HEK293 (cell line): ENCODE measurements around the gene CCDC38.

Source experiments
- EGR2 ChIP-seq: fragments of 450-650 bp; formaldehyde crosslinking; IDR thresholded peaks from 2 replicates; pipeline ENCODE4 v1.5.1; 2016; ENCODE audit warnings: low read depth, missing biosample characterization, missing genetic modification characterization
- HIC1 ChIP-seq: fragments of 450-650 bp; formaldehyde crosslinking; IDR thresholded peaks from 2 replicates; pipeline ENCODE4 v1.5.1; 2016; ENCODE audit warnings: missing biosample characterization, missing genetic modification characterization
- PATZ1 ChIP-seq: fragments of 450-650 bp; formaldehyde crosslinking; IDR thresholded peaks from 2 replicates; pipeline ENCODE4 v1.5.1; 2016; ENCODE audit warnings: missing biosample characterization, missing genetic modification characterization
- ZBTB10 ChIP-seq: fragments of 450-650 bp; formaldehyde crosslinking; IDR thresholded peaks from 2 replicates; pipeline ENCODE4 v1.5.1; 2016; ENCODE audit warnings: missing biosample characterization, missing genetic modification characterization
- ZBTB17 ChIP-seq: fragments of 450-650 bp; formaldehyde crosslinking; IDR thresholded peaks from 2 replicates; pipeline ENCODE4 v1.5.1; 2016; ENCODE audit warnings: missing biosample characterization, missing genetic modification characterization
- ZBTB48 ChIP-seq: fragments of 450-650 bp; formaldehyde crosslinking; IDR thresholded peaks from 2 replicates; pipeline ENCODE4 v1.5.1; 2016; ENCODE audit warnings: missing biosample characterization, missing genetic modification characterization
- ZFHX2 ChIP-seq: fragments of 450-650 bp; formaldehyde crosslinking; conservative IDR thresholded peaks from 2 replicates; pipeline ENCODE4 v1.5.1; 2016; ENCODE audit warnings: missing biosample characterization, missing genetic modification characterization
- ZNF202 ChIP-seq: fragments of 450-650 bp; formaldehyde crosslinking; IDR thresholded peaks from 2 replicates; pipeline ENCODE4 v1.5.1; 2016; ENCODE audit warnings: missing biosample characterization, missing genetic modification characterization, borderline replicate concordance
- ZNF223 ChIP-seq: fragments of 450-650 bp; formaldehyde crosslinking; IDR thresholded peaks from 2 replicates; pipeline ENCODE4 v1.5.1; 2016; ENCODE audit warnings: missing biosample characterization, missing genetic modification characterization
- ZNF292 ChIP-seq: fragments of 450-650 bp; formaldehyde crosslinking; IDR thresholded peaks from 2 replicates; pipeline ENCODE4 v1.5.1; 2016; ENCODE audit warnings: low read depth, missing biosample characterization, missing genetic modification characterization, borderline replicate concordance
- ZNF354C ChIP-seq: fragments of 450-650 bp; formaldehyde crosslinking; IDR thresholded peaks from 2 replicates; pipeline ENCODE4 v1.5.1; 2016; ENCODE audit warnings: missing biosample characterization, missing genetic modification characterization, low read depth, borderline replicate concordance
- ZNF555 ChIP-seq: fragments of 450-650 bp; formaldehyde crosslinking; conservative IDR thresholded peaks from 2 replicates; pipeline ENCODE4 v1.5.1; 2017; ENCODE audit warnings: missing biosample characterization, mild to moderate bottlenecking, missing genetic modification characterization, inconsistent platforms
- ZNF560 ChIP-seq: fragments of 450-650 bp; formaldehyde crosslinking; IDR thresholded peaks from 2 replicates; pipeline ENCODE4 v1.5.1; 2017; ENCODE audit warnings: missing biosample characterization, missing genetic modification characterization, borderline replicate concordance
- ZNF571 ChIP-seq: fragments of 450-650 bp; formaldehyde crosslinking; IDR thresholded peaks from 2 replicates; pipeline ENCODE4 v1.5.0; 2017; ENCODE audit warnings: missing biosample characterization, missing genetic modification characterization
- ZNF580 ChIP-seq: fragments of 450-650 bp; formaldehyde crosslinking; IDR thresholded peaks from 2 replicates; pipeline ENCODE4 v1.5.1; 2016; ENCODE audit warnings: missing biosample characterization, missing genetic modification characterization
- ZNF585B ChIP-seq: fragments of 450-650 bp; formaldehyde crosslinking; IDR thresholded peaks from 2 replicates; pipeline ENCODE4 v1.5.1; 2016; ENCODE audit warnings: missing biosample characterization, missing genetic modification characterization
- ZNF626 ChIP-seq: fragments of 450-650 bp; sonication (Bioruptor Pico); formaldehyde crosslinking; IDR thresholded peaks from 2 replicates; pipeline ENCODE4 v1.5.1; 2018; ENCODE audit warnings: missing biosample characterization, missing genetic modification characterization, inconsistent platforms
- TF ChIP-seq, protein P1 (sequence below): fragments of 450-650 bp; formaldehyde crosslinking; IDR thresholded peaks from 2 replicates; pipeline ENCODE4 v1.5.1; 2016; ENCODE audit warnings: missing biosample characterization, missing genetic modification characterization
- TF ChIP-seq, protein P2 (sequence below): fragments of 450-650 bp; formaldehyde crosslinking; IDR thresholded peaks from 2 replicates; pipeline ENCODE4 v1.5.1; 2016; ENCODE audit warnings: missing biosample characterization, missing genetic modification characterization
- TF ChIP-seq, protein P3 (sequence below): fragments of 450-650 bp; formaldehyde crosslinking; IDR thresholded peaks from 2 replicates; pipeline ENCODE4 v1.5.1; 2016; ENCODE audit warnings: missing biosample characterization, missing genetic modification characterization, low read depth

CCDC38 gene

GRCh38 chr12:95858451-95859343, 83.7 kb downstream of the CCDC38 start, which contains the start of gene SNRPF (continued):
- TF ChIP-seq, protein P1, sequence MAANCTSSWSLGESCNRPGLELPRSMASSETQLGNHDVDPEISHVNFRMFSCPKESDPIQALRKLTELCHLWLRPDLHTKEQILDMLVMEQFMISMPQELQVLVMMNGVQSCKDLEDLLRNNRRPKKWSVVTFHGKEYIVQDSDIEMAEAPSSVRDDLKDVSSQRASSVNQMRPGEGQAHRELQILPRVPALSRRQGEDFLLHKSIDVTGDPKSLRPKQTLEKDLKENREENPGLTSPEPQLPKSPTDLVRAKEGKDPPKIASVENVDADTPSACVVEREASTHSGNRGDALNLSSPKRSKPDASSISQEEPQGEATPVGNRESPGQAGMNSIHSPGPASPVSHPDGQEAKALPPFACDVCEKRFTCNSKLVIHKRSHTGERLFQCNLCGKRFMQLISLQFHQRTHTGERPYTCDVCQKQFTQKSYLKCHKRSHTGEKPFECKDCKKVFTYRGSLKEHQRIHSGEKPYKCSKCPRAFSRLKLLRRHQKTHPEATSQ (tag by site-specific recombination), result no peak
- TF ChIP-seq ZNF585B (no peak), ZNF580 (tag by site-specific recombination) (no peak), ZNF202 (tag by site-specific recombination) (no peak), ZNF354C (tag by site-specific recombination) (no peak), EGR2 (tag by site-specific recombination) (no peak), ZNF560 (no peak), ZNF223 (tag by site-specific recombination) (no peak), ZFHX2 (tag by site-specific recombination) (no peak), ZNF626 (no peak), ZNF292 (tag by site-specific recombination) (no peak), ZBTB48 (tag by site-specific recombination) (no peak), ZNF571 (tag by site-specific recombination) (no peak), PATZ1 (tag by site-specific recombination) (no peak), ZBTB10 (no peak), ZNF555 (tag by site-specific recombination) (no peak), HIC1 (tag by site-specific recombination) (no peak), ZBTB17 (0 out of 2 replicates have a peak, but pooled peaks have one; percentile 29)
- TF ChIP-seq, protein P2, sequence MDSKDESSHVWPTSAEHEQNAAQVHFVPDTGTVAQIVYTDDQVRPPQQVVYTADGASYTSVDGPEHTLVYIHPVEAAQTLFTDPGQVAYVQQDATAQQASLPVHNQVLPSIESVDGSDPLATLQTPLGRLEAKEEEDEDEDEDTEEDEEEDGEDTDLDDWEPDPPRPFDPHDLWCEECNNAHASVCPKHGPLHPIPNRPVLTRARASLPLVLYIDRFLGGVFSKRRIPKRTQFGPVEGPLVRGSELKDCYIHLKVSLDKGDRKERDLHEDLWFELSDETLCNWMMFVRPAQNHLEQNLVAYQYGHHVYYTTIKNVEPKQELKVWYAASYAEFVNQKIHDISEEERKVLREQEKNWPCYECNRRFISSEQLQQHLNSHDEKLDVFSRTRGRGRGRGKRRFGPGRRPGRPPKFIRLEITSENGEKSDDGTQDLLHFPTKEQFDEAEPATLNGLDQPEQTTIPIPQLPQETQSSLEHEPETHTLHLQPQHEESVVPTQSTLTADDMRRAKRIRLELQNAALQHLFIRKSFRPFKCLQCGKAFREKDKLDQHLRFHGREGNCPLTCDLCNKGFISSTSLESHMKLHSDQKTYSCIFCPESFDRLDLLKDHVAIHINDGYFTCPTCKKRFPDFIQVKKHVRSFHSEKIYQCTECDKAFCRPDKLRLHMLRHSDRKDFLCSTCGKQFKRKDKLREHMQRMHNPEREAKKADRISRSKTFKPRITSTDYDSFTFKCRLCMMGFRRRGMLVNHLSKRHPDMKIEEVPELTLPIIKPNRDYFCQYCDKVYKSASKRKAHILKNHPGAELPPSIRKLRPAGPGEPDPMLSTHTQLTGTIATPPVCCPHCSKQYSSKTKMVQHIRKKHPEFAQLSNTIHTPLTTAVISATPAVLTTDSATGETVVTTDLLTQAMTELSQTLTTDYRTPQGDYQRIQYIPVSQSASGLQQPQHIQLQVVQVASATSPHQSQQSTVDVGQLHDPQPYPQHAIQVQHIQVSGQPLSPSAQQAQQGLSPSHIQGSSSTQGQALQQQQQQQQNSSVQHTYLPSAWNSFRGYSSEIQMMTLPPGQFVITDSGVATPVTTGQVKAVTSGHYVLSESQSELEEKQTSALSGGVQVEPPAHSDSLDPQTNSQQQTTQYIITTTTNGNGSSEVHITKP (tag by site-specific recombination), result no peak; the same call in 1 of the 2 replicates
- TF ChIP-seq, protein P3, sequence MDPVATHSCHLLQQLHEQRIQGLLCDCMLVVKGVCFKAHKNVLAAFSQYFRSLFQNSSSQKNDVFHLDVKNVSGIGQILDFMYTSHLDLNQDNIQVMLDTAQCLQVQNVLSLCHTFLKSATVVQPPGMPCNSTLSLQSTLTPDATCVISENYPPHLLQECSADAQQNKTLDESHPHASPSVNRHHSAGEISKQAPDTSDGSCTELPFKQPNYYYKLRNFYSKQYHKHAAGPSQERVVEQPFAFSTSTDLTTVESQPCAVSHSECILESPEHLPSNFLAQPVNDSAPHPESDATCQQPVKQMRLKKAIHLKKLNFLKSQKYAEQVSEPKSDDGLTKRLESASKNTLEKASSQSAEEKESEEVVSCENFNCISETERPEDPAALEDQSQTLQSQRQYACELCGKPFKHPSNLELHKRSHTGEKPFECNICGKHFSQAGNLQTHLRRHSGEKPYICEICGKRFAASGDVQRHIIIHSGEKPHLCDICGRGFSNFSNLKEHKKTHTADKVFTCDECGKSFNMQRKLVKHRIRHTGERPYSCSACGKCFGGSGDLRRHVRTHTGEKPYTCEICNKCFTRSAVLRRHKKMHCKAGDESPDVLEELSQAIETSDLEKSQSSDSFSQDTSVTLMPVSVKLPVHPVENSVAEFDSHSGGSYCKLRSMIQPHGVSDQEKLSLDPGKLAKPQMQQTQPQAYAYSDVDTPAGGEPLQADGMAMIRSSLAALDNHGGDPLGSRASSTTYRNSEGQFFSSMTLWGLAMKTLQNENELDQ (tag by site-specific recombination), result no peak
